BLaER1 treated with 17β-estradiol and CSF1 and Interleukin-3, amounts not matched to agents 10 nM and 100 nM (cell line): ENCODE results near the gene CST3.
A peak's percentile ranks its signal among the peaks of the same experiment; 100 is the strongest.
"Not testable (repeated sequence)": the region's sequence is repeated elsewhere in the genome, so short reads cannot be mapped to it uniquely, and the experiment has no call there.

ENCODE experiments used
- H3K27ac ChIP-seq, 11 experiments: shearing (Covaris generic); formaldehyde crosslinking; 2 replicates each; pipeline ENCODE4 v1.8.1; 2022
- H3K27me3 ChIP-seq, 11 experiments: shearing (Covaris generic); formaldehyde crosslinking; 2 replicates each; pipeline ENCODE4 v1.8.1; 2022
- H3K36me3 ChIP-seq, 11 experiments: shearing (Covaris generic); formaldehyde crosslinking; 2 replicates each; pipeline ENCODE4 v1.8.1; 2022
- H3K4me1 ChIP-seq, 10 experiments: shearing (Covaris generic); formaldehyde crosslinking; 2 replicates each; pipeline ENCODE4 v1.8.1; 2022
- H3K4me2 ChIP-seq, 11 experiments: shearing (Covaris generic); formaldehyde crosslinking; 2 replicates each; pipeline ENCODE4 v1.8.1; 2022
- H3K4me3 ChIP-seq, 10 experiments: shearing (Covaris generic); formaldehyde crosslinking; 2 replicates each; pipeline ENCODE4 v1.8.1; 2022
- H3K9ac ChIP-seq, 11 experiments: shearing (Covaris generic); formaldehyde crosslinking; 2 replicates each; pipeline ENCODE4 v1.8.1; 2022
- H3K9me3 ChIP-seq, 11 experiments: shearing (Covaris generic); formaldehyde crosslinking; replicated peaks in 1 of 11; 2 replicates each; pipeline ENCODE4 v1.8.1; 2022
- H4K20me1 ChIP-seq, 11 experiments: shearing (Covaris generic); formaldehyde crosslinking; 2 replicates each; pipeline ENCODE4 v1.8.1; 2022
- Cebpa-rat ChIP-seq, 11 experiments: shearing (Covaris generic); IDR thresholded peaks; 2 replicates each; pipeline ENCODE4 v1.8.1; 2022

The CST3 gene

DNA sequence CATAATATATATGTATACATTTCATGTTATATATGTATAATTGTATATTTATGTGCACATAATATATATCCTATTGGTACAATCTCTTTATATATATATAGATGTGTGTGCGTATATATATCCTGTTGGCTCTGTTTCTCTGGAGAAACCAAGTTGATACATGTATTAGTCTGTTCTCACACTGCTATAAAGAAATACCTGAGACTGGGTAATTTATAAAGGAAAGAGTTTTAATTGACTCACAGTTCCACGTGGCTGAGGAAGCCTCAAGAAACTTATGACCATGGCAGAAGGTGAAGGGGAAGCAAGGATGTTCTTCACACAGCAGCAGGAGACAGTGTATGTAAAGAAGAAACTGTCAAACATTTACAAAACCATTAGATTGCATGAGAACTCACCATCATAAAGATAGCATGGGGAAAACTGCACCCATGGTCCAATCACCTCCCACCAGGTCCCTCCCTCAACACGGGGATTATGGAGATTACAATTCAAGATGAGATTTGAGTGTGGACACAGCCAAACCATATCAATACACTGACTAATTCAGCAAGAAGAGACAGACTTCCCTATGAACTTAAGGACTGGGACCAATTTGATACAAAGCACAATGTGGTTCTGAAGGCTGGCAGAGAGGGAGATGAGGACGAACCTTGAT lies 14.0 kb downstream of the CST3 start:
- Histone ChIP-seq H3K36me3 (no peaks in the 10 kb centered on the region), H3K4me2 (peak overlapping the region in 7 of 11 experiments; percentile 7 to 79 (median 26); a peak in 9 of 22 replicates), H3K4me1 (peaks cover 30 to 63% (median 40%) of the 10 kb centered on the region in 10 experiments)

GRCh38 chr20:23622839-23623343 lies 14.9 kb downstream of the CST3 start:
- no peaks in the 10 kb centered on the region for H4K20me1 ChIP-seq
- H3K27ac ChIP-seq: peak overlapping the region; percentile 25 to 86 (median 70); a peak in 20 of 22 replicates
- H3K4me2 ChIP-seq: peak overlapping the region; percentile 56 to 89 (median 69)
- peak overlapping the region in 8 of 10 experiments; percentile 27 to 60 (median 42); a peak in 13 of 20 replicates for H3K4me3 ChIP-seq
- no peak for TF ChIP-seq Cebpa-rat (IDR thresholded peaks at IDR 0.05)
- H3K36me3 ChIP-seq: no peaks in the 10 kb centered on the region
- no peaks in the 10 kb centered on the region for H3K27me3 ChIP-seq
- H3K4me1 ChIP-seq: peaks cover 21 to 54% (median 31%) of the 10 kb centered on the region in 10 experiments
- H3K9ac ChIP-seq: peak overlapping the region; percentile 4 to 78 (median 62); a peak in 19 of 22 replicates
- peaks cover 0 to 16% (median 0%) of the 10 kb centered on the region in 11 experiments; a peak in 6 of 22 replicates for H3K9me3 ChIP-seq

More for the DNA sequence above, 14.0 kb downstream of the CST3 start:
- no peak for TF ChIP-seq Cebpa-rat (IDR thresholded peaks at IDR 0.05)
- H3K9ac ChIP-seq: no peak overlapping the region
- no peaks in the 10 kb centered on the region for H3K27me3 ChIP-seq
- H4K20me1 ChIP-seq: no peaks in the 10 kb centered on the region
- peaks cover 0 to 16% (median 0%) of the 10 kb centered on the region in 11 experiments; a peak in 6 of 22 replicates for H3K9me3 ChIP-seq
- H3K4me3 ChIP-seq: no peak overlapping the region
- peak overlapping the region in 3 of 11 experiments; percentile 24 to 86 (median 80); a peak in 3 of 22 replicates for H3K27ac ChIP-seq

DNA sequence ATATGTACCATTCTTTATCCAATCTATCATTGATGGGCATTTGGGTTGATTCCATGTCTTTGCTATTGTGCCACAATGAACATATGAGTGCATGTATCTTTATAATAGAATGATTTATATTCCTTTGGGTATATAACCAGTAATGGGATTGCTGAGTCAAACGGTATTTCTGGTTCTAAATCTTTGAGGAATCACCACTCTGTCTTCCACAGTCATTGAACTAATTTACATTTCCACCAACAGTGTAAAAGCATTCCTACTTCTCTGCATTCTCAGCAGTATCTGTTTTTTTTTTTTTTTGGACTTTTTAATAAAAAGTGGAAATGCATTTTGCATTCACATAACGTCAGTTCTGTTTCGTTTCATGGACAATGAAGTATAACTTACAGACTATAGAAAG lies 15.4 kb downstream of the CST3 start:
- Histone ChIP-seq H3K4me2 (peak overlapping the region; percentile 56 to 89 (median 69)), H3K9me3 (peaks cover 0 to 16% (median 0%) of the 10 kb centered on the region in 11 experiments; a peak in 6 of 22 replicates), H3K27ac (peak overlapping the region in 8 of 11 experiments; percentile 61 to 86 (median 79); a peak in 14 of 22 replicates), H3K4me1 (peaks cover 20 to 56% (median 26%) of the 10 kb centered on the region in 10 experiments), H3K4me3 (peak overlapping the region in 2 of 10 experiments; percentile 37 to 53; a peak in 3 of 20 replicates), H3K9ac (peak overlapping the region in 3 of 11 experiments; percentile 67 to 78 (median 69); a peak in 6 of 22 replicates)
- H3K27me3 ChIP-seq, H4K20me1 ChIP-seq, H3K36me3 ChIP-seq: not testable (repeated sequence)

DNA sequence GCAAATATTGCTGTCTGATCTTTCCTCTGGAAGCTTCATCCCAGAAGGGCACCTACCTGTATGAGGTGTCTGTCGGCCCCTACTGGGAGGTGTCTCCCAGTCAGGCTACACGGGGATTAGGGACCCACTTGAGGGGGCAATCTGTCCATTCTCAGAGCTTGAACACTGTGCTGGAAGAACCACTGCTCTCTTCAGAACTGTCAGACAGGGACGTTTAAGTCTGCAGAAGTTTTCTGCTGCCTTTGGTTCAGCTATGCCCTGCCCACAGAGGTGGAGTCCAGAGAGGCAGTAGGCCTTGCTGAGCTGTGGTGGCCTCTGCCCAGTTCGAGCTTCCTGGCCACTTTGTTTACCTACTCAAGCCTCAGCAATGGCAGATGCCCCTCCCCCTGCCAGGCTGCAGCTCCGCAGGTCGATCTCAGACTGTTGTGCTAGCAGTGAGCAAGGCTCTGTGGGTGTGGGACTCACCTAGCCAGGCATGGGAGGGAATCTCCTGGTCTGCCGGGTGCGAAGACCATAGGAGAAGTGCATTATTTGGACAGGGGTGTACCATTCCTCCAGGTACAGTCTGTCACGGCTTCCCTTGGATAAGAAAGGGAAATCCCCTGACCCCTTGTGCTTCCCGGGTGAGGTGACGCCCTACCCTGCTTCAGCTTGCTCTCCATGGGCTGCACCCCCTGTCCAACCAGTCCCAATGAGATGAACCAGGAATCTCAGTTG lies 16.9 kb downstream of the CST3 start:
- not testable (repeated sequence) for H4K20me1 ChIP-seq, H3K4me3 ChIP-seq, H3K9ac ChIP-seq, H3K4me2 ChIP-seq, H3K27me3 ChIP-seq, H3K9me3 ChIP-seq, H3K36me3 ChIP-seq, H3K27ac ChIP-seq
- H3K4me1 ChIP-seq: peaks cover 19 to 52% (median 25%) of the 10 kb centered on the region in 10 experiments

GRCh38 chr20:23614163-23614562 lies 23.6 kb downstream of the CST3 start:
- no peak overlapping the region for H3K9ac ChIP-seq
- H3K4me3 ChIP-seq: no peak overlapping the region
- H3K27me3 ChIP-seq: no peaks in the 10 kb centered on the region
- no peak overlapping the region for H3K4me2 ChIP-seq
- TF ChIP-seq Cebpa-rat (IDR thresholded peaks at IDR 0.05): no peak
- 0 out of 22 replicates have a peak, but pooled peaks cover 0 to 6% (median 0%) of the 10 kb centered on the region in 11 experiments for H3K9me3 ChIP-seq
- H3K27ac ChIP-seq: no peak overlapping the region
- H3K4me1 ChIP-seq: peaks cover 0 to 16% (median 0%) of the 10 kb centered on the region in 10 experiments; a peak in 4 of 20 replicates
- H3K36me3 ChIP-seq: no peaks in the 10 kb centered on the region
- H4K20me1 ChIP-seq: no peaks in the 10 kb centered on the region

DNA sequence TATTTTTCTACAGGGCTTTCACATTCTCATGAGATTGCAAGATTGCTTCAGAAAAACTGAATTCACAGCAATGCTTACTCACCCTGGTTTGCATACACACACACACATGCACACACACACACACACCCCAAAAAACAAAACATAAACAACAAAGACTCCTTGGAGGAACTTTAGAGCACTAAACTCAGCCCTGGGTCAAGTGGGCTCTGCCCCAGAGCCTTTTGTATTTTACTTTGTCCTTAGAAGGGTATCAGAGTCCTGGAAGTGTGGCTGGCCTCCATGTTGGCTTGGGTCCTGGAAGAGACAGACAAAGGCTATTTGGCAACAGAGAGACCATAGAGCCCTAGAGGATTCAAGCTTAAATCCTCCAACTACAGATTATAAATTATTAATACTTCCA lies 24.1 kb downstream of the CST3 start:
- Histone ChIP-seq H3K9ac (no peak overlapping the region), H4K20me1 (no peaks in the 10 kb centered on the region), H3K27ac (no peak overlapping the region), H3K9me3 (0 out of 22 replicates have a peak, but pooled peaks cover 0 to 6% (median 0%) of the 10 kb centered on the region in 11 experiments), H3K4me3 (no peak overlapping the region), H3K4me2 (no peak overlapping the region), H3K4me1 (peaks cover 0 to 16% (median 0%) of the 10 kb centered on the region in 10 experiments; a peak in 4 of 20 replicates), H3K36me3 (no peaks in the 10 kb centered on the region), H3K27me3 (no peaks in the 10 kb centered on the region)
- no peak for TF ChIP-seq Cebpa-rat (IDR thresholded peaks at IDR 0.05)

DNA sequence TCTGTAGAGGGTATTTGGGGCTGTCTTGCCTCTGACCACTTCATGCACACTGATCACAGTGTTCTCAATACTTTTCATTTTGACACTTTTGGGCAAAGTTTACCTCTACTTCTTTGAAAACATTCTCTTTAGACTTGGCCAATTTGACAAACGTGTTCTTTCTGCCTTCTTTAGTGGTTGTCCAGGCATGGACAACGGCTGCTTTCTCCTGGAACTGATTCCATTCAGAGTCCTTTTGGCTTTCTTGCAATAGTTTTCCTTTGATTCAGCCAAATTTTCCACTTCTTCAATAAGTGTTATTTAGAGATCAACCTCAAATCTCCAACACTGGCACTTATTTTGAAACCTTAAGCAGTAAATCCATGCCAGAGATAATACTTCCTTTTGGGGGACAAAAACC lies 25.4 kb downstream of the CST3 start:
- H3K27me3 ChIP-seq: no peaks in the 10 kb centered on the region
- no peak overlapping the region for H3K4me2 ChIP-seq
- TF ChIP-seq Cebpa-rat (IDR thresholded peaks at IDR 0.05): no peak
- 0 out of 22 replicates have a peak, but pooled peaks cover 0 to 6% (median 0%) of the 10 kb centered on the region in 11 experiments for H3K9me3 ChIP-seq
- no peaks in the 10 kb centered on the region for H3K36me3 ChIP-seq
- H3K27ac ChIP-seq: no peak overlapping the region
- no peak overlapping the region for H3K9ac ChIP-seq
- no peaks in the 10 kb centered on the region for H4K20me1 ChIP-seq
- no peak overlapping the region for H3K4me3 ChIP-seq
- peaks cover 1 to 14% (median 6%) of the 10 kb centered on the region in 10 experiments; a peak in 19 of 20 replicates for H3K4me1 ChIP-seq

DNA sequence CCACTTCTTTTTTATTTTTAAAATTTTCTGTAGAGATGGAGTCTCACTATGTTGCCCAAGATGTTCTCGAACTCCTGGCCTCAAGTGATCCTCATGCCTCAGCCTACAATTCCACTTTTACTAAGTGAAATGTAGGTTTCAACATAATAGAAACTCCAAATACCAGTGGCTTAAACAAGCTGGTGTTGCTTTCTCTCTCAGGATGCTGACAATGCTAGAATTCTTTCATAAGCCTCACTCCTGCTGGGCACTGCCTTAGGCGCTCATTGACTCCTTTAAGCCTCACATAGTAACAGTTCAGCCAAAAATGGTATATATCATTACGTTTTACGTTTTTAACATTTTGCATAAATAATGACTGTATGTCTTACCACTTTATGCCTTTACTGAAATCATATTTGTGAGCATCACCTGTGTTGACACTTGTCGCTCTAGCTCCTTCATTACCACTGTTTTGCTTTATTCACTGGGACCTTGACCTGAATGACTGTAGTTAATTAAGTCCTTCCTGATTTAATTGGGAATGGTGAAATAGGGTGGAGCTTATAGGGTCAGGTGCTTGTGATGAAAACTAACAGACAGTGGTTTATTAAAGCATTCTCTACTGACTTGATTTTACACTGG lies 28.2 kb downstream of the CST3 start:
- H3K36me3 ChIP-seq: no peaks in the 10 kb centered on the region
- no peaks in the 10 kb centered on the region for H4K20me1 ChIP-seq
- H3K27ac ChIP-seq: no peak overlapping the region
- H3K9me3 ChIP-seq: no peaks in the 10 kb centered on the region
- H3K4me1 ChIP-seq: peaks cover 4 to 23% (median 15%) of the 10 kb centered on the region in 10 experiments; a peak in 18 of 20 replicates
- H3K9ac ChIP-seq: no peak overlapping the region
- TF ChIP-seq Cebpa-rat (IDR thresholded peaks at IDR 0.05): no peak
- no peak overlapping the region for H3K4me3 ChIP-seq
- no peak overlapping the region for H3K4me2 ChIP-seq
- no peaks in the 10 kb centered on the region for H3K27me3 ChIP-seq
